IPS-20b (cell line): ENCODE data around the gene ABCD1.
"Not testable (repeated sequence)": the region's sequence is repeated elsewhere in the genome, so short reads cannot be mapped to it uniquely, and the experiment has no call there.

Experiments
- H3K27ac ChIP-seq: one replicate; pipeline ENCODE4 v1.5.1; 2013; ENCODE audit warnings: low read length
- H3K27me3 ChIP-seq: 2 replicates; pipeline ENCODE4 v1.6.1; 2013; ENCODE audit warnings: mild to moderate bottlenecking, low read length, inconsistent platforms; ENCODE audit not compliant: insufficient read depth
- H3K36me3 ChIP-seq: 2 replicates; pipeline ENCODE4 v1.6.1; 2013; ENCODE audit warnings: low read depth, mild to moderate bottlenecking, inconsistent platforms, low read length, moderate library complexity; ENCODE audit not compliant: insufficient read depth
- H3K4me1 ChIP-seq: 2 replicates; pipeline ENCODE4 v1.6.1; 2013; ENCODE audit warnings: mild to moderate bottlenecking, control low read depth, inconsistent platforms, low read length, moderate library complexity; ENCODE audit not compliant: insufficient read depth
- H3K4me3 ChIP-seq: 2 replicates; pipeline ENCODE4 v1.5.1; 2013; ENCODE audit warnings: mild to moderate bottlenecking, low read length, inconsistent platforms
- H3K9ac ChIP-seq: 2 replicates; pipeline ENCODE4 v1.6.1; 2013; ENCODE audit warnings: low read depth, mild to moderate bottlenecking, inconsistent platforms, low read length, moderate library complexity
- H3K9me3 ChIP-seq: 2 replicates; pipeline ENCODE4 v1.6.1; 2013; ENCODE audit warnings: mild to moderate bottlenecking, low read depth, low read length, inconsistent platforms; ENCODE audit not compliant: insufficient read depth

ABCD1 gene

DNA sequence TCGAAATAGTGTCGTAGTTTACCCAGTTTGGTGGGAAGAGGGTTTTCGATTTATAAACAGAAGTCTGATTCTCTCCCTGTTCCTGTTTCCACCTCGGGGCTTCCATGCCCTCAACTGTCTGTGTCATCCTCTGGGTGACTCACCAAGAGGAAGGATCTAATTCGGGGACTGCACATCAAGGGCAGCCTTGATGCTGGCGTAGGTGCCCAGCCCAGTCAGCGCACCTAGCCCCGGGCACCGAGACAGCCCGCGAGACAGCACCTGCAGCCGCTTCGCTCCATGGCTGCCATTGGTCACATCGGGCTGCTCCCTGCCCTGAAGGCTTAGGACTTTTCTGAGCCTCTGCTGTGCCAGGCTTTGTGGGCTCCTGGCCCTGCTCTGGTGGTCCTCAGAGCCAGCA is 7.7 kb downstream of the ABCD1 start:
- H3K9ac ChIP-seq: no peak overlapping the region
- peaks cover 3% of the 10 kb centered on the region; the same call in 1 of the 2 replicates for H3K4me1 ChIP-seq
- no peak overlapping the region for H3K4me3 ChIP-seq
- H3K36me3 ChIP-seq: no peaks in the 10 kb centered on the region
- no peaks in the 10 kb centered on the region for H3K9me3 ChIP-seq
- no peaks in the 10 kb centered on the region for H3K27me3 ChIP-seq
- H3K27ac ChIP-seq: no peak overlapping the region

DNA sequence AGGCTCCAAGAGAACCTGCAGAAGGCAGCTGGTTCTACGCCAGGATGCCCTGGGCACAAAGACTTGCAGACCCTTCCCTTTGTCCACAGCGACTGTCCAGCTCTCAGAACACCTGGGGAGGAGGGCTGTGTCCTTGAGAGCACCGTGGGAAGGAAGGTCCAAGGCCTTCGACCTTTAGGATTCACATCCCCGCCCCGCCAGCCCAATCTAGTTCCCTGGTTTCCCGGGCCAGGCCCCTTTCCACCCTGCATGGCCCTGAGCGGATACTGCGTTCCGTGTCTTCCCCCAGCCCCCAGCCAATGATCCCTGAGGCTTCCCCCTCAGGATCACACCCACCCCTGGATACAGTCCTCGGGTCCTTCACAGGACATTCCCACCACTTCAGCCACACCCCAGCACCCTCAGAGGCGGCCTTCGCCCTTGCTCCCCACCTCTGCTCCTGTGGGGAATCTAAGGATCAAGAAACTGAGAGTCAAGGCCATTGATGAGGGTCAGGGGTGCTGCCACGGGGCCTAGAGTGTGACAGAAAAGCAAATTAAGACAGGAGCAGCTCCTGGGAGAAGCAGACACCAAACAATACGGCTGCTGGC is 9.1 kb downstream of the ABCD1 start:
- H3K4me1 ChIP-seq: no peaks in the 10 kb centered on the region
- no peaks in the 10 kb centered on the region for H3K9me3 ChIP-seq
- no peak overlapping the region for H3K4me3 ChIP-seq
- H3K27ac ChIP-seq: no peak overlapping the region
- no peak overlapping the region for H3K9ac ChIP-seq
- H3K27me3 ChIP-seq: no peaks in the 10 kb centered on the region
- no peaks in the 10 kb centered on the region for H3K36me3 ChIP-seq

DNA sequence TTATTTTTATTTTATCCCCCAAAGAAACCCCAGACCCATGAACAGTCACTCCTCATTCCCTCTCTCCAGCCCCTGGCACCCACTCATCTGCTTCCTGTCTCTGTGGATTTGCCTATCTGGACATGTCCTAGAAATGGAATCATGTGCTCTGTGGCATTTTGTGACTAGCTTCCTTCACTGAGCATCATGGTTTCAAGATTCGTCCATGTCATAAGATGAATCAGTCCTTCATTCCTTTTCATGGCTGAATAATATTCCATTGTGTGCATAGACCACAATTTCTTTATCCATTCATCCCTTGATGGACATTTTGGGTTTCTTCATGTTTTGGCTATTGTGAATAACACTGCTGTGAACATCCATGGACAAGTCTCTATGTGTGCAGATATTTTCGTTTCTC is 10.2 kb downstream of the ABCD1 start:
- Histone ChIP-seq H3K4me1 (no peaks in the 10 kb centered on the region), H3K27me3 (no peaks in the 10 kb centered on the region), H3K4me3 (no peak overlapping the region), H3K36me3 (no peaks in the 10 kb centered on the region), H3K9ac (no peak overlapping the region), H3K9me3 (no peaks in the 10 kb centered on the region), H3K27ac (no peak overlapping the region)

DNA sequence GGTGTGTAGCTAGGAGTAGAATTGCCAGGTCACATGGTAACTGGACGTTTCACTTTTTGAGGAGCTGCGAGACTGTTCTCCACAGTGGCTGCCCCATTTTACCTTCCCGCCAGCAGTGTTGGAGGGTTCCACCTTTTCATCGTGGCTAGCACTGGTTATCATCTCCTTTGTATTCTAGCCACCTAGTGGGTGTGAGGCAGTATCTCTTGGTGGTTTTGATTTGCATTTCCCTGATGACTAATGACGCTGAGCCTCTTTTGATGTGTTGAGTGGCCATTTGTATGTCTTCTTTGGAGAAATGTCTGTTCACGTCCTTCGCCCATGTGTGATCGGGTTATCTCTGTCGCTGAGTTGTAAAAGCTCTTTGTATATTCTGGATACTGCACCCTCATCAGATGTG is 10.6 kb downstream of the ABCD1 start:
- H3K4me3 ChIP-seq: no peak overlapping the region
- H3K9ac ChIP-seq: no peak overlapping the region
- H3K4me1 ChIP-seq: no peaks in the 10 kb centered on the region
- no peaks in the 10 kb centered on the region for H3K27me3 ChIP-seq
- no peaks in the 10 kb centered on the region for H3K36me3 ChIP-seq
- no peaks in the 10 kb centered on the region for H3K9me3 ChIP-seq
- H3K27ac ChIP-seq: no peak overlapping the region

DNA sequence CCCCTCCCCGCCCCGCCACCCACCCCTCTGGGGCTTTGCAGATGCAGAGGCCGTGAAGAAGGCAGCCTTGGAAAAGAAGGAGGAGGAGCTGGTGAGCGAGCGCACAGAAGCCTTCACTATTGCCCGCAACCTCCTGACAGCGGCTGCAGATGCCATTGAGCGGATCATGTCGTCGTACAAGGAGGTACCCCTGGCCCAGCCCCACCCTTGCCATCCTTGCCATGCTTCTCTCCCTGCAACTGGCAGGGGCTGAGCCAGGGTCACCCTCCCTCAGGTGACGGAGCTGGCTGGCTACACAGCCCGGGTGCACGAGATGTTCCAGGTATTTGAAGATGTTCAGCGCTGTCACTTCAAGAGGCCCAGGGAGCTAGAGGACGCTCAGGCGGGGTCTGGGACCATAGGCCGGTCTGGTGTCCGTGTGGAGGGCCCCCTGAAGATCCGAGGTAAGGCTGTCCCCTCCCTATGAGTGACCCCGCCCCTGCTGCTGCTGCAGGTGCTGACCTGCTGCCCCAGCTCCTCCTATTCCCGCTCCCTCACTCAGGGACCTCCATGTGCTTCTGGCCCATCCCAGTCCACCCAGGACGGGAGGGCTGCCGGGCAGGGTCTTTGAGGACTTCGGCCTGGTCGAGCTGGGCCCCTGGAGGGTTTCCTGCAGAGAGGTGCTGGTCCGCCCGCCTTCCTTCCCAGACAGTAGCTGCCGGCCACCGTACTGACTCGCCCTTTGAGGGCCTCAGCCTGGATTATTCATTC is 11.6 kb downstream of the ABCD1 start:
- Histone ChIP-seq H3K9ac (no peak overlapping the region), H3K27me3 (no peaks in the 10 kb centered on the region), H3K9me3 (no peaks in the 10 kb centered on the region), H3K36me3 (no peaks in the 10 kb centered on the region), H3K4me1 (no peaks in the 10 kb centered on the region), H3K4me3 (no peak overlapping the region), H3K27ac (no peak overlapping the region)

DNA sequence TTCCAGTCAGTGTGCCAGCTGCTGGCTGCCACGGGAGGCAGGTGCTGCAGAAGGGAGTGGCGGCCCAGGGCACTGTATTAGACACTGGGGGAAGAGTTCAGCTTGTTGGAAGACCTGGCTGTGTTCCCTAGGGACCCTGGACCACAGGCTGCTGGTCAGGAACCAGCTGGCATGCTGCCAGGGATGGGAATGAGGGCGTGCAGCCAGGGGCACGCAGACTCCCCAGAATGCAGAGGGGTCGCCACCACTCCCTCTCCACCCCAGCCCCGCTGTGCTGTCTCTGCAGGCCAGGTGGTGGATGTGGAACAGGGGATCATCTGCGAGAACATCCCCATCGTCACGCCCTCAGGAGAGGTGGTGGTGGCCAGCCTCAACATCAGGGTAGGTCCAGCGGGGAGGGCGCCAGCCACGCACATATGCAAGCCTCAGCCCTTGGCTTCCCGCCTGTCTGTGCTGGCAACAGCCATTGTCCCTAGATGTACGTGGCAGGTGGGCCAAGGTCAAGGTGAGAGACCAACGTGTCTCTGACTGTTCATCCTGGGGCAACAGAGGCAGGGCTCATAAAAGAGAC is 12.3 kb downstream of the ABCD1 start:
- H3K9ac ChIP-seq: no peak overlapping the region
- H3K4me3 ChIP-seq: no peak overlapping the region
- no peaks in the 10 kb centered on the region for H3K27me3 ChIP-seq
- no peak overlapping the region for H3K27ac ChIP-seq
- H3K4me1 ChIP-seq: no peaks in the 10 kb centered on the region
- no peaks in the 10 kb centered on the region for H3K36me3 ChIP-seq
- no peaks in the 10 kb centered on the region for H3K9me3 ChIP-seq

DNA sequence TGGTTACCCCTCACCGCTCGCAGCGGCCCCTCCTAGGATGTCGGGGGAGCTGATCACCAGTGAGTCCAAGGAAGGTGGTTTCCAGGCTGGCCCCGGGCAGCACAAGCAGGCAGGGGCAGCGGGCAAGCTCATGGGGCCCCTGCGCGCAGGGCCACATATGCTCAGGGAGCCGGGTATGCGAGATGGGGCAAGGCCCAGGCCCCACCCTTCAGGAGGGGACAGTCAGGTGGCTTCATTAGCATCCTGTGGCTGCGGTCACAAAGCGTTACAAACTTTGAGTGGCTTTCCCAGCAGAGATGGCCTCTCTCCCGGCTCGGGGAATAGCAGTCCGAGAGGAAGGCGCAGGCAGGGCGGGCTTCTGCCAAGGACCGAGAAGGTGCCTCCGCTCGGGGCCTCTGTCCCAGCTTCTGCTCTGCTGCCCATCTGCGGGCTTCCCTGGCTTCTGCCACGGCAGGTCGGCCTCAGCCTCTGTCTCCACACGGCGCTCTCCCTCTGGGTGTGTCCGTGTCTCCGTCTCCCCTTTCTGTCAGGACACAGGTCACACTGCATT is 13.5 kb downstream of the ABCD1 start:
- H3K36me3 ChIP-seq: no peaks in the 10 kb centered on the region
- H3K27me3 ChIP-seq: no peaks in the 10 kb centered on the region
- H3K27ac ChIP-seq: no peak overlapping the region
- H3K9ac ChIP-seq: no peak overlapping the region
- H3K4me1 ChIP-seq: no peaks in the 10 kb centered on the region
- H3K9me3 ChIP-seq: no peaks in the 10 kb centered on the region
- H3K4me3 ChIP-seq: no peak overlapping the region

DNA sequence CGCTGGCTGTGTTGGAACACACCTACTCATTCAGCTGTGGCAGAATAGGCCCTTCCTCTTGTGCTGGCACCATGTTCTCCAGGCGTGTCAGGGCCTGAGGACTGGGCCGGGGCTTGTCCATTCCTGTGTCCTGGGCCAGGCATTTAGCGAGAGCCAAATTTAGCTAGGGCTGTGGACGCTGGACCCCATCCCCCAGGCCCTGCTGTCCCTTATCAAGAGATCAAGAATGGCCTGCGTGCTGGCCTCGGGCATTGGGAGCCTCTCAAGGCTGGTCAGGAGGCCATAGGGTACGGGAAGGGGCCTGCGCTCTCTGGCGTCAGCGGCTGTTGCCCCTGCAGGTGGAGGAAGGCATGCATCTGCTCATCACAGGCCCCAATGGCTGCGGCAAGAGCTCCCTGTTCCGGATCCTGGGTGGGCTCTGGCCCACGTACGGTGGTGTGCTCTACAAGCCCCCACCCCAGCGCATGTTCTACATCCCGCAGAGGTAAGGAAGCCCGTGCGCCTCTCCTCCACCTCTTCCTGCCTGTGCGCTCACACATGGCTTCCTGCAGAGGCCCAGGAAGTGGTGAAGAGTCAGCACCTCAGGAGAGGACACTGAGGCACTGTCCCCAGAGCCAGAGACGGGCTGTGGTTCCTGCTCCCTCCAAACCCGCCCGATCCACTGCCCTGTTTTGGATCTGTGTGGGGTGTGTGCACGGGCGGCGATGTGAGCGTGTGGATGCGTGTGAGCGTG is 15.3 kb downstream of the ABCD1 start:
- H3K9me3 ChIP-seq: no peaks in the 10 kb centered on the region
- no peak overlapping the region for H3K9ac ChIP-seq
- H3K36me3 ChIP-seq: no peaks in the 10 kb centered on the region
- no peaks in the 10 kb centered on the region for H3K4me1 ChIP-seq
- no peaks in the 10 kb centered on the region for H3K27me3 ChIP-seq
- no peak overlapping the region for H3K27ac ChIP-seq
- no peak overlapping the region for H3K4me3 ChIP-seq

DNA sequence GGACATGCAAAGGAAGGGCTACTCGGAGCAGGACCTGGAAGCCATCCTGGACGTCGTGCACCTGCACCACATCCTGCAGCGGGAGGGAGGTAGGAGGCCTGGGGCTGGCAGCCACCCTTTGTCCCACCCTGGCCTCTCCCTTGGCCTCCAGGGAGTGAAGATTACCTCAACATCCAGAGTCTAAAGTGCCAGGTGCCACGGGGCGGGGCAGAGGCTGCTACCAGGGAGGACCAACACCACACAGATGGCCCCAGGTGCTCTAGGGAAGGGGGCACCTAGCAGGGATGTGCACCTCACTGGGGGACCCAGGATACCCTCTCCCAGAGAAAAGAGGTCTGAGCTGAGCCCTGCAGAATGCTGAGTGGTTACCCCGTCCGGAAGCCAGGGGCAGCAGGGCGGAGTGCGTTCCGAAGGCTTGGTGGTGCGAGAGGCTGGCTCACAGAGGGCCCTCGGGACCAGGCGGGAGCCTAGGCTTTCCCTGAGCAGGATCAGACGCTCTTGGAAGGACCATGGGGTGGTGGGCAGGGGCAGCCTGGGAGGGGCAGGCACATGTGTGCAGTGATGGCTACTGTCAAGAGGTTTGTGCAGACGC is 16.1 kb downstream of the ABCD1 start:
- no peaks in the 10 kb centered on the region for H3K4me1 ChIP-seq
- no peak overlapping the region for H3K27ac ChIP-seq
- H3K4me3 ChIP-seq: no peak overlapping the region
- no peaks in the 10 kb centered on the region for H3K27me3 ChIP-seq
- H3K36me3 ChIP-seq: no peaks in the 10 kb centered on the region
- H3K9me3 ChIP-seq: no peaks in the 10 kb centered on the region
- no peak overlapping the region for H3K9ac ChIP-seq

DNA sequence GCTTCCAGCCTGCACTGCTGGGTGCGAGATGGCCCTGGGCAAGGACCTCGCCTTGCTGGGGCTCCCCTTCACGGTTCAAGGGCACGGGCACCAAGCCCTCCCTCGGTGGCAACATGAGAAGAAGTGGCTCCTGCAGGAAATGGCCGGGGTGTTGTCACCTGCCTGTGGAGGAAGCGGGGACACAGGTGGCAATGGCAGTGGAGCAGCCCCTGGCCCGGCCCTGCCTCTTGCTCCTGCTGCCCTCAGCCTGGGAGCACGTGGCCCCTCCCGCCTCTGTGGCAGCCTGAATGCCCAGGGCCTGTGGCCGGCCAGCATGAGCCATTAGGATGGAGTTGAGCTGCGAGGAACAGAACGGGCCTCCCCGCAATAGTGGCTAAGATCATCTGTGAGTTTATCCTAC is 16.8 kb downstream of the ABCD1 start:
- Histone ChIP-seq H3K27ac (no peak overlapping the region), H3K9me3 (no peaks in the 10 kb centered on the region), H3K27me3 (no peaks in the 10 kb centered on the region), H3K4me3 (no peak overlapping the region), H3K4me1 (no peaks in the 10 kb centered on the region), H3K36me3 (no peaks in the 10 kb centered on the region), H3K9ac (no peak overlapping the region)

DNA sequence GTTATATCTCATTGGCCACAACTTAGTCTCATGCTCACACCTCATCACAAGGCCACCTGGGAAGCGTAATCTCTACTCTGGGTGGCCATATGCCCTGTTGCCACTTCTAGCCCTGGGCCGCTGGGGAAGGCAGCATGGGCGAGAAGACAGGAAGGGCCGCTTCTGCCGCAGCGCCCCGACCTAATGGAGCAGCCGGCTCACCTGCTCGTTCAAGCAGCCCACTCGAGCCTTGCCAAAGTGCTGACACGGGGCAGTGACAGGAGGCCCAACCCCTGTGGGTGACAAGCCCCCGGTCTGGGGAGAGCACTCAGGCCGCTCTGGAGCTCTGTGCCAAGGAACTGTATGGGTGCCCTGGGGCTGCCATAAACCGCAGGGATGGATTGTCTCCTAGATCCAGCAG is 17.5 kb downstream of the ABCD1 start:
- H3K4me1 ChIP-seq, H3K27me3 ChIP-seq: not testable (repeated sequence)

More for the DNA sequence above, 17.5 kb downstream of the ABCD1 start:
- not testable (repeated sequence) for H3K9me3 ChIP-seq, H3K36me3 ChIP-seq, H3K27ac ChIP-seq, H3K9ac ChIP-seq, H3K4me3 ChIP-seq
